ENCODE measurements around the gene MCHR1.
A peak's percentile ranks its signal among the peaks of the same experiment; 100 is the strongest.
"Not testable (repeated sequence)": the region's sequence is repeated elsewhere in the genome, so short reads cannot be mapped to it uniquely, and the experiment has no call there.

MCHR1 gene

DNA sequence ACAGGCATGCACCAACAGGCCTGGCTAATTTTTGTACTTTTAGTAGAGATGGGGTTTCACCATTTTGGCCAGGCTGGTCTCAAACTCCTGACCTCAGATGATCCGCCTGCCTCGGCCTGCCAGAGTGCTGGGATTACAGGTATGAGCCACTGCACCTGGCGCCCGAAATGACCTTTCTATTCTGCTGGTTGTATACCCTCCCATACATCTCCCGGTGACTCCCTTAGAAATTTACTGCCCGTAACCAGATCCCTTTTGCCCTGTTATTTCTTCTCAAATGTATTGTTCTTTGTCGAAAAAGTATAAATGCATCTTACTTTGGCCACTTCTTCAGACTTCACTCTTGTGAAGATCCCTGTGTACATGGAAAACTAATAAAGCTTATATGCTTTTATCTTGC is 22.0 kb downstream of the MCHR1 start:
- DNase-seq, result no peak

DNA sequence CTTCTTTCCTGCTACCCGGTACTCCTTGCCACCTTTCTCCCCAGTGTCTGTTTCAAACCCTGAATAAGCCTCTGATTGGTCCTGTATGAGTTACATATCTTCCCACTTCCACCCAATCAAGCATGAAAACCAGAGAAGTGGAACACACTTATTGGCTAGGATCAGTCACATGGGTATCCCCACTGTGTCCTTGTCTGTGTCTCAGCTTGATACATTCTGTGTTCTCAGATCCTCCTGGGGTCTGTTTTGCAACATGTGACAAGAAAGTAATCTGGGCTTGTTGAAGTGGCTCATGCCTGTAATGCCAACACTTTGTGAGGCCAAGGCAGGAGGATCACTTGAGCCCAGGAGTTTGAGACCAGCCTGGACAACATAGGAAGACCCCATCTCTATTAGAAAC is 23.9 kb downstream of the MCHR1 start:
- no peak for DNase-seq

DNA sequence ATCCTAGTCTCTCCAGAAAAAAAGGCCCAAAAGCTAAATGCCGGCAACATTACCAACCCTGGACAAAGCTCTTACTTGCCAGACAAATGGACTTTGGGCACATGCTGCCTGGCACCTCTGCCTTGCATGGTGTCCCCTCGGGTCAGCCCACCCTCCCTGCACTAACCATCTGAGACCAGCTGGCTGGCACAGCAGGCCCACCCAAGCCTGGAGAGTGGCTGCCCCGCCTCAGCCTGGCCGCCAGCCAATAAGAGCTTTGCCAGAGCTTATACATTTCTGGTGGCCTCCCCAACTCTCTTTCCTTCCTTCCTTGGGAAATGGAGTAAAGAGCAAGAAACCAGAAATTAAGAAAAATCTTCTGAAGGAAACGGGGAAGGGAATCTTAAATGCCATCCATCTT is 24.5 kb downstream of the MCHR1 start:
- DNase-seq, result no peak

DNA sequence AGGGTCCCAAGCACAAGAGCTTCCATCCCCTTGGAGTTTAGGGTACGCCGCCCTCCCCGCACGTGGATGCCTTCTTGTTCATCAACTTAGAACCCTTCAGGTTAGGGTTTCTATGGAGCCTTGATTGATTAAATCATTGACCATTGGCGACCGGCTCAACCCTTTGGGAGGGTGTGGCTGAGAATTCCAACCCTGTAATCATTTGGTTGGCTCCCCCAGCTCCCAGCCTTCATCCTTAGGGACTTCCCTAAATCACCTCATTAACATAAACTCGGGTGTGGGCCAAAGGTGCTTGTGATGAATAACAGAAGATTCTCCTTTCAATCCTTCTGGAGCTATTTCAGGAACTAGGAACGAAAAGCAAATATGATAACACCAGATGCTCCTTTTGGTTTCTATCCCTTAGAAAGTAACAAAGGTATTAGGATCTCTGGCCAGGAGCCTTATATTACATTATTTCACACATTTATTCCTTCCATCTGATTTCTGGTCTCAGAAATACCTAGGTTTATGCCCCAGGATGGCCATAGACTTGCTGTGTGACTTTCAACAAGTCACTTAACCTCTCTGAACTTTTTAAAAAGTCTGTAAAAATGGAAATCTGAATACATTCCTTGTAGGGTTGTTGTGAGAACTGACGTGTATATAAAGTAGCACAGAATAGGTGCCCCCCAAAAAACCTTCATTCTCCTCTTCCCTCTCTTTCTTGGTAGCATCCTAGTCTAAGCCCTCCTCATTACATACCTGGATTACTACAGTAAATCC is 26.8 kb downstream of the MCHR1 start:
- no peak for DNase-seq

DNA sequence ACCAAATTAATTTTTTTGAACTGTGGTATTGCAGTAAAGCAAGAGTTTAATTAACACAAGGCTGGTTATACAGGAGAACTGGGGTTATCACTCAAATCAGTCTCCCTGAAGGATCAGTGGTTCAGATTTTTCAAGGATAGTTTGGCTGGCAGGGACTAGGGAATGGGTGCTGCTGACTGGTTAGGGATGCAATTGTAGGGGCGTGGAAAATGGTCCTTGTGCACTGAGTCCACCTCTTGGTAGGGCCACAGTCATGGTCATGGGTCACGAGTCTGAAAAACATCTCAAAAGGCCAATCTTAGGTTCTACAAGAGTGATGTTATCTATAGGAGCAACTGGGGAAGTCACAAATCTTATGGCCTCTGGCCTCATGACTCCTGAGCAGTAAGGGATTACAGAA is 27.9 kb downstream of the MCHR1 start:
- no peak for DNase-seq

DNA sequence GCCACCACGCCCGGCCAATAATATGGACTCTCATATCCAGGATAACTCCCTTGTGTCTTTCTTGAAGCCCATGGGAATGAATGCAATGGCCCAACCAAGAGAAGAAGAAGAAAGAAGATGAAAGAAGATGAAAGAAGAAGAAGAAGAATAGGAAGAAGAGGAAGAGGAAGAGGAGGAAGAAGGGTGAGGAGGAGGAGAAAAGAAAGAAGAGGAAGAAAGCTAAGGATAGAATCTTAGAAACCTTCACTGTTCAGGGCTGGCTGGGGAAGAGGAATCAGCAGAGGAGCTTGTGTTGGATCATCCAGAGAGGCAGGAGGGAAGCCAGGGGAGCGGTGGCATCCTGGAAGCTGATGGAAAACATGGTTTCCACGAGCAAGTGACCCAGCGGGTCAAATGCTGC is 28.9 kb downstream of the MCHR1 start:
- DNase-seq, result no peak

DNA sequence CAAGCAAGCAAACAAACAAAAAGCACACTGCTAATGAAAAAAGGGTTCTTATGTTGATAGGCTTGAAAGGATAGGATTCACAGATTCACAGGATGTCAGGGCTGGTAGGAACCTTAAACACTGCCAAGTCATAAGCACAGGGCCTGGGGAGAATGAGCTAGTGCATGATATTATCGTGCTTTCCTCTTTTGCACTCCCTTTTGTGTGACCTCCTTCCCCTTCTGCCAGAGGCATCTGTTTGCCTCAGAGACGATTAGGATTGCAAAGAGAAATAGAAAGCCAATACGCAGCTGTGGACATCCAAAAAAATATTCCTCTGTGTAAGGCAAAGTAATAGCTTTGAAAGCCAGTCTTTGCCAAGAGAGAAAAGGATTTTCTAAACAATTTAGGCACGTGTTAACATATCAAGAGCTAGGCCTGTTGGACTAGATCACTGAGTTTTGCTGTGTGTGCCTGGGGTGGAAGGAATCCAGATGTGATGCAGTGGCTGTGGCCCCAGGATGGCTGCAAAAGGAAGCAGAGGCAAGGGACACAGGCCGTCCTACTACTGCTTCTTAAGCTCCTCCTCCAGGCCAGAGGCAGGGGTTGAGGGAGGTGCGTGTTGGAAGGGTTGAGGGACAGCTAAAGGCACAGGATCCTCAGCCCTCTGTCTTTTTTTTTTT is 30.6 kb downstream of the MCHR1 start:
- no peak for DNase-seq

DNA sequence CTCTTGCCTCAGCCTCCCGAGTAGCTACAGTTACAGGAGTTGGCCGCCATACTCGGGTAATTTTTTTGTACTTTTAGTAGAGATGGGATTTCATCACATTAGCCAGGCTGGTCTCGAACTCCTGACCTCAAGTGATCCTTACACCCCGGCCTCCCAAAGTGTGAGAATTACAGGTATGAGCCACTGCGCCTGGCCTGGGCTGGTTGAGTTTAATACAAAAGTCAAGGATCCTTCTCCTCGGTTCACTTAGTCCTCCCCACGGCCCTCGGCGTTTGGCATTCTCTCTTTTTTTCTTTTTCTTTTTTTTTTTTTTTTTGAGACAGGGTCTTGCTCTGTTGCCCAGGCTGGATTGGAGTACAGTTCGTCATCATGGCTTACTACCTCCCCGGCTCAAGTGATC is 33.0 kb downstream of the MCHR1 start:
- DNase-seq, result no peak

DNA sequence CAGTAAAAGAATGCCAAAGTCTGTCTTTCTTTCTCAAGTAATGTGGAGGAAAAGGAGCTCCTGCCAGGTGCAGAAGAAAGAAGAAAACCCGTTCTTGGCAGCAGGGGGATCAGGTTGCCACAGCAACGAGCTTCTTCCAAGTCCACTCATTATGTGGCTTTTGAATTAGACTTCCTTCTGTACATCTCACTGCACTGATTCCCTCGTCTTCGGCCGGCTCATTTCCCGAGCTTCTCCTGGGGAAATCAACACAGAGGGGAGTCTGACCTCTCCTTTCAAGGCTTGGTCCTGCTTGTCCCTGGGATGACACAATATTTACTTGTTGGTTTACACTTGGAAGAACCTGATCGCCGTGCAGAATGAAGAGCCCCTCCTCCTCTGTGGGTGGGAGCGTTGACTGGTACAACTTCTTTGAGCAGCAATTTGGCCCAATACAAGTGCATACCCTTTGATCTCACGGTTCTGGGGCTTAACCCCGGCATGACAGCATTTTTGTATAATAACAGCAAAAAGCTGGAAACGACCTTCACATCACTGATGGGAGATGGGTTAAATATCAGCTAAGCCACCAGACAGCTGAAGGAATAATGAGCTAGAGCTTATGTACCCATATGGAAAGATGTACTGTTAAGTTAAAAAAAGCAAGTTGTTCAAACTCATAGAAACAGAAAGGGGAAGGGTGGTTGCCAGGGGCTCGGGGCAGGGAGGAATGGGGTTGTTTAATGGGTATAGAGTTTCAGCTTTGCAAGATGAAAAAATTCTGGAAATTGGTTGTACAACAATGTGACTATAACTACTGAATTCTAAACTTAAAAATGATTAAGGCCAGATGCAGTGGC is 35.4 kb downstream of the MCHR1 start:
- no peak for DNase-seq

DNA sequence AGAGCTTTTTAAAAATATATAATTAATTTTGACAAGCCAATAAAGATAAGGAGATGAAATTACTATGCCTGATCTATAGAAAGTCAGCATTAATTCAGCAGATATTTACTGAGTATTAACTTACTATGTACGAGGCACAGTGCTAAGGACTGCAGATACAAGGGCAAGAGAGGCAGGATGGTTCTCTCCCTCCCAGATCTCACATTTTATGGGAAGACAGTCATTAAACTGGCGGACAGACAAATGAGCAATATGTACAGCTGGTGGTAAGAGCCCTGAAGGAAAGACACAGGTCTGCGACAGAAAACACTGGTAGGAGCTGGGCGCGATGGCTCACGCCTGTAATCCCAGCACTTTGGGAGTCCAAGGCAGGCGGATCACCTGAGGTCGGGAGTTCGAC is 36.8 kb downstream of the MCHR1 start:
- DNase-seq, result no peak

DNA sequence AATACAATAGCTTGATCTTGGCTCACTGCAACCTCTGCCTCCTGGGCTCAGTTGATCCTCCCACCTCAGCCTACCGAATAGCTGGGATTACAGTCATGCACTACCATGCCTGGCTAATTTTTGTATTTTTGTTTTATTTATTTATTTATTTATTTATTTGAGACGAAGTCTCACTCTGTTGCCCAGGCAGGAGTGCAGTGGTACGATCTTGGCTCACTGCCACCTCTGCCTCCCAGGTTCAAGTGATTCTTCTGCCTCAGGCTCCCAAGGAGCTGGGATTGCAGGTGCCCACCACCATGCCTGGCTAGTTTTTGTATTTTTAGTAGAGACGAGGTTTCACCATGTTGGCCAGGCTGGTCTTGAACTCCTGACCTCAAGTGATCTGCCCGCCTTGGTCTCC is 38.4 kb downstream of the MCHR1 start:
- DNase-seq, result not testable (repeated sequence)

DNA sequence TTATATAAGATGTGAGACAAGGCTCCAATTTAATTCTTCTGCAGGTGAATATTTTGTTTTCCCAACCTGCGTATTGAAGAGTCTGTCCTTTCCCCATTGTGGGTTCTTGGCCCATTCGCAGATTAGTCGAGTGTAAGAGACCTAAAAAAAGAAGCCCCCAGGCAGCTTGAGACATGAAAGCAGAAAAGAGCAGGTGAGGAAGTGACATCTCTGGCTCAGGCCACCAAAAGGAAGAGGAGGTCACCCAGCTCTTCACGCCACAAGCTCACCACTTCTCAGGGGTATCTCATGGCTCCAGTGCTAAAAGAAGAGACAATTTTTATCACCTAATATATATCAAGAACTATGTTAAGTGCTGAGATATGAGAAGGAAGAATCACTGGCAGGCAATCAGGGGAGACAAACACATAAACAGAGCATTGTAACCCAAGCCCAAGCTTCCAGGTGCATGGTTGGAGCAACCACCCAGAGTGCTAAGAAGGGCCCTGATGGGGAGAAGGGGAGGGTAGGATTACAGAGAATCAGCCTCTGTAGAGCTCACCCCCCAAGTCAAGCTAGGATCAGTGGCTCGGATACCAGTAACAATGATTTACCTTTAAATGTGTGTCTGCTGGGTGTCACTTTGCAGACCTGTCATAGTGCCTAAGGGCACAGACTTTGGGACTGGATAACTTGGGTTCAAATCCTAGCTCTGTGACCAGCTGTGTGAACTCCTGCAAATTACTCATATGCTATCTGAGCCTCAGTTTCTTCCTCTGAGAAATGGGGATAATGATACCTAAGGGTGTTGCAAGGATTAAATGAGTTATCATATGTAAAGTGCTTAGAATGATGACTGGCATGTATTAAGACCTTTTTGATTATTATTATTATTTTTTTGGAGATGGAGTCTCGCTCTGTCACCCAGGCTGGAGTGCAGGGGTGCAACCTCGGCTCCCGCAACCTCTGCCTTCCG is 39.2 kb downstream of the MCHR1 start:
- no peak for DNase-seq

DNA sequence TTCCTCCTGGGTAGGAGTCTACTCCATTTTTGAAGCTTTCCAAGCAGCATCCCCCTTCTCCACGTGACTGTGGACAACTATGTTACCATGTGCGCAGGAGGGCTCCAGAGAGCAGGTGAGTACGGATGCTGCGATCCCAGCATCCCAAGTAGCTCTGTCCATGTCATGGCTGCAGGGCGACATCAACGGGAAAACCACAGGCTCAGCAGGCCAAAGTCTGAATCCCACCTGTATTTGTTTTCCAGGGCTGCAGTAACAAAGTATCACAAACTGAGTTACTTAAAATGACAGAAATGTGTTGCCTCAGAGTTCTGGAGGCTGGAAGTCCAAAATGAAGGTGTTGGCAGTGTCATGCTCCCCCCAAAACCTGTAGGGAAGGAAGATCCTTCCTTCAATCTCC is 40.3 kb downstream of the MCHR1 start:
- no peak for DNase-seq

DNA sequence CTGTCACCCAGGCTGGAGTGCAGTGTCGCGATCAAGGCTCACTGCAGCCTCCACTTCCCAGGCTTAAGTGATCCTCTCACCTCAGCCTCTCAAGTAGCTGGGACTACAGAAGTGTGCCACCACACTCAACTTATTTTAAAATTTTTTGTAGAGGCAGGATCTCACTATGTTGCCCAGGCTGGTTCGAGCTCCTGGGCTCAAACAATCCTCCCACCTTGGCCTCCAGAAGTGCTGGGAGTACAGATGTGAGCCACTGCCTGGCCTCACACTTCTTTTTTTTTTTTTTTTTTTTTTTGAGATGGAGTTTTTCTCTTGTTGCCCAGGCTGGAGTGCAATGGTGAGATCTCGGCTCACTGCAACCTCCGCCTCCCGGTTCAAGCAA is 40.9 kb downstream of the MCHR1 start:
- not testable (repeated sequence) for DNase-seq

DNA sequence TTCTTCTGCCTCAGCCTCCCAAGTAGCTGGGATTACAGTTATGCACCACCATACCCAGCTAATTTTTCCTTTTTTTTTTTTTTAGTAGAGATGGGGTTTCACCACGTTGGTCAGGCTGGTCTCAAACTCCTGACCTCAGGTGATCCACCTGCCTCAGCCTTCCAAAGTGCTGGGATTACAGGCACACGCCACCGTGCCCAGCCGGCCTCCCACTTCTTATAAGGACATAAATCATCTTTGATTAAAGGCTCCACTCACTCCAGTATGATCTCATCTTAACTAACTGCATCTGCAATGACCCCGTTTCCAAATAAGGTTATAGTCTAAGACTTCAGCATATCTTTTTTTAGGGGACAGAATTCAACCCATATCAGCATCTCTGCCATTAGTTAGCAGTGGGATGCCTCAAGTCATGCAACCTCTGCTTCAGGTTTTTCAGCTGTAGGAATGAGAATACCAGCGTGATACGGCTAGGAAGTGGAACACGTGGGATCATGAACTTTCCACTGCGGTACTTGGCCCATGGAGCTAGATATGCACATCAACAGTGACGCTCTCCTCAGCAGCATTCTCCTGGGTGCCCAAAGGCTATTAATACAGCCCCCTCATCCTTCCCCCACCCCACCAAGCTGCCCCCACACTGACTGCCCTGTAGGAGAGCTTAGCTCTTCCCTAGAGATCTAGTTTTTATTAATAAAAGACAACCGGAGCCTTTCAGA is 41.4 kb downstream of the MCHR1 start:
- DNase-seq, result peak; percentile 54

DNA sequence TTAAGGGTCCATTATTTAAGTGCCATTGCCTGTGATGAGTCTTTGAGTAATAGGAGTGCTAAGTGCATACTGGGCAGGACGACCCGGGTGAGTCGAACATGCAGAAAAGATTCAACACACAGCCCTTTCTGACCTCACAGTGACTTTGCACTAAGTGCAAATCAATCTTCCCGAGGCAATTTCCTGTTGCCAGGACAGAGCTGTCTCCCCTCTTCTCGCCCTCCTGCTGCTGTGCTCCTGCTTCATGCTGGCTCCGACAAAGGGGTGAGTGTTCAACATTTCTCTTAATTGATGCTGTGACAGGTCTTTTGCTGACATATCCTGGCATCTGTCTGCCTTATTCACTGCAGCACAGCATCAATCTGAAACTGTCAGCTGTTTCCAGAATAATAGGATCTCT is 42.0 kb downstream of the MCHR1 start:
- peak; percentile 92 for DNase-seq

DNA sequence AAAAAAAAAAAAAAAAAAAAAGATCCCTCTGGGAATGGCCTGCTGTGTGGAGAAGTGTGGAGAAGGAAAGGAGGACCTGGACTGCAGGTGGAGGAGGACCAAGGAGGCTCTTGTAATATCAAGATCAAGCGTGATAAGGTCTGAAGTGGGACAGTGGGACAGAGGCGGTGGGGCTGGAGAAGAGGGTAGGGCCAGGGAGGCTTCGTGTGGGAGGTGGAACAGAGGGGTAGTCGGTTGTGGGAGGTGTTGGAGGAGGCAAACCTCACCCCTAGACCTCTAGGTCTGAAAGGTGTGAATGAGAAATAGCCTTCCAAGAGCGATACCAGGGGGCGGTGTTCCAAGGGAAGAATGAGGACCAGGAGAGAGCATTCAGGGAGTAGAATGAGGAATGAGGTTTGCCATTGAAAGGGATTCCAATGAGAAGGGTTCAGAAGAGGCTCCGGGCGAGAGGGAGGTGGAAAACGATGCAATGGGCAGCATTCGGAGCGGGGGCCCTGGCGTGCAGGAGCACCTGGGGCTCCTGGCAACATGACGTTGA is 44.2 kb downstream of the MCHR1 start:
- DNase-seq, result no peak

DNA sequence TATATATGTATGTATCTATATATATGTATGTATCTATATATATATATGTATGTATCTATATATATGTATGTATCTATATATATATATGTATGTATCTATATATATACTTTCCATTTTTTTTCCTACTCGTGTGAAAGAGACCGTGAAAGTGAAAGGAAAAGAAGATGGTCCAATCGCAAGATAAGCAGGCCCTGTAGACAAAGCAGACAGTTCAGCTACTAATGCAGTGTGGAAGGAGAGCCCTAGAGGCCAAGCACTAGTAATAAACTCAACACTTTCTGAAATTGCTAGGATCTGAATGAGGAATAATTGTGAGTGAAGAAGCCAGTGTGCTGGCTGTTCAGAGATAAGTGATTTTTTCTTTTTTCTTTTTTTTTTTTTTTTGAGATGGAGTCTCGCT is 47.2 kb downstream of the MCHR1 start:
- DNase-seq, result peak; percentile 34

DNA sequence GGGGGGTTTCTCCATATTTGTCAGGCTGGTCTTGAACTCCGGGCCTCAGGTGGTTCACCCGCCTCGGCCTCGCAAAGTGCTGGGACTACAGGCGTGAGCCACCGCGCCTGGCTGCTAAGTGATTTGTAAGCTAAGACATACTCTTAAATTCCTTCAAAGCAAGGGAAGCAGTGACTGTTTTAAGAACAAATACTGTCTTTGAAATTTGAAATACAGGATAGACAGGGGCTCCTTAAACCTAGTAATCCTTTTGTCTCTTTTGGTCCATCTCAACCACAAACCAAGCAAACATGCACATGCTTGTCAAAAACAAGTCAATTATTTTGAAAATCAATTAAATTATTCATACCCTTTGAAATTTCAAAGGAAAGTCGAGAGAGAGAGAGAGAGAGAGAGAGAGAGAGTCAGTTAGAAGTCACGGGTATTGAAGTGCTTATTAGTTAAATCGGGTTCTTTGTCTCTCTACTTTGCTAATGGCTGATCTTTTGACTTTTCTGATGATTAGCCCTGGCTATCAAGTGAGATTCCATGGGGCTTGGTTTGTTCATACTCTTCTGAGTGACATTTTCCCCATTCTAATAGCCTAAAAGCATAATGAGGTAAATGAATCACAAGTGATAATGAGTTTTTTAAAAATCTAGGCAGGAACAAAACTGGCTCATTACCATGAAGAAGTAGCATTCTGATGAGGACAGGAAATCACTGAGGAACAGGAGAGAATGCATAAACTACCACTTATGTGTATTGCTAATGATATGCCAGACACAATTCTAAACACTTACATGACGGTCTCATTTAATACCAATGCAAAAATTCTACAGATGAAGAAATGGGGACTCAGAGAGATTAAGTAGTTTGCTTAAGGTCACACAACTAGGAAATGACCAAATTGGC is 48.0 kb downstream of the MCHR1 start:
- DNase-seq, result peak; percentile 21

DNA sequence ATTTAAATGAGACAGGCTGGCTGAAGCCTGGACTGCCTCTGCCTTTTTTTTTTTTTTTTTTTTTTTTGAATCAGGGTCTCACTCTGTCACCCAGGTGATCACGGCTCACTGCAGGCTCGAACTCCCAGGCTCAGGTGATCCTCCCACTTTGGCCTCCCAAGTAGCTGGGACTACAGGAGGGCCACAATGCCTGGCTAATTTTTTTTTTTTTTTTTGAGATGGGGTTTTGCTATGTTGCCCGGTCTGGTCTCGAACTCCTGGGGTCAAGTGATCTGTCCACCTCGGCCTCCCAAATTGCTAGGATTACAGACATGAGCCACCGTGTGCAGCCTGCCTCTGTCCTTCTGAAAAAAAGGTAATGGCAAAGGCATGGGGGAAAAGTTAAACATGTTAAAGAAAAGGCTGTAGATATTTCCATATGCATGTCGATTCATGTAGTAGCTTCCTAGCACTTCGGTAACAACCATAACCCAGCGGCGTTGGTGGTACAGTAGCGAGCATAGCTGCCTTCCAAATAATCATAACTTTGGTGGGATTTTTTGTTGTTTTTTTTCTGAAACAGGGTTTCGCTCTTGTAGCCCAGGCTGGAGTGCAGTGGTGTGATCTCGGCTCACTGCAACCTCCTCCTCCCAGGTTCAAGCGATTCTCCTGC is 48.8 kb downstream of the MCHR1 start:
- no peak for DNase-seq

Measured in DMS153 (cell line).